GM04503 (cell line): ENCODE measurements around the gene MIB1.
"Not testable (repeated sequence)": the region's sequence is repeated elsewhere in the genome, so short reads cannot be mapped to it uniquely, and the experiment has no call there.

Source experiments
- DNase-seq: peaks from one replicate; pipeline ENCODE4 v3.0.0-alpha.2; 2012; ENCODE audit warnings: low read depth

The MIB1 gene

DNA sequence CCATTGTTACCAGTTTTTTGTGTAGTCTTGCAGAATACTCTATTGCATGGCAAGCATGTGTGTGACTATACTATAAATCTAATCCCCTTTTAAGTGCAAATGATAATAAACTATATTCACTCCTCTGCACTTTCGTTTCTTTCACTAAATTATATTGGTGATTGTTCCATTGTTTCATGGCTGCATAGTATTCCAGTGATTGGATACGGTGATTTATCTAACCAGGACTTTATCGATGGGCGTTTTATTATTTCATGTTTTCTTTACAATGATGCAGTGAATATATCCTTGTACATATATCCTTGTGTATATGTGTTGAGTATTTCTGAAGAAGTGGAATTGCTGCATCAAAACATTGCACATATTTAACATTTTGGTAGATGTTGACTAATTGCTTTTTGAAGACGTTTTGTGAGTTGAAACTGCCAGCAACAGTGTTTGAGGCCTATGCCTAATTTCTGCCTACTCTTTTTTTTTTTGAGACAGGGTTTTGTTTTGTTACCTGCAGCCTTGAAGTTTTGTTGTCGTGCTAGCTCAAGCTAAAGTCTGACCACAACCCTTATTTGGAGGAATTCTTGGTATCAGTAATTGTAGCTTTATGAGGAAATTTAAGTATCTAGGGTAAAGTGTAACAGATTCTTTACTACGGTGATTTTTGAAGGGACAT, 2.7 kb downstream of the MIB1 start:
- DNase-seq = no peak

DNA sequence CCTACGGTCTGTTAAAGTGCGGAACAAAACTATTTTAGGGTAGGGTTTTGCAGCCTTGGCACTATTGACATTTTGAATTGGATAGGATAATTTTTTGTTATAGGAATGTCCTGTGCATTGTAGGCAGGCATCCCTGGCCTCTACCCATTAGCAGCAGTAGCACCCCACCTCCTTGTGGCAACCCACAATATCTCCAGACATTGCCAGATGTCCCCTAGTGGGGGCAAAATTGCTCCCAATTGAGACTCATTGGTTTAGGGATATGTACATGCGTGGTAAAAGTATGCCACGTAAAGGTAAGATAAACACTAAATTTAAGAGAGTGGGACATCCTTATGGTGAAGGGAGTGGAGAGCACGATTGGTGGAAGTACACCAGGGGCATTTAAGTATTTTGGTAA, 4.6 kb downstream of the MIB1 start:
- no peak for DNase-seq

DNA sequence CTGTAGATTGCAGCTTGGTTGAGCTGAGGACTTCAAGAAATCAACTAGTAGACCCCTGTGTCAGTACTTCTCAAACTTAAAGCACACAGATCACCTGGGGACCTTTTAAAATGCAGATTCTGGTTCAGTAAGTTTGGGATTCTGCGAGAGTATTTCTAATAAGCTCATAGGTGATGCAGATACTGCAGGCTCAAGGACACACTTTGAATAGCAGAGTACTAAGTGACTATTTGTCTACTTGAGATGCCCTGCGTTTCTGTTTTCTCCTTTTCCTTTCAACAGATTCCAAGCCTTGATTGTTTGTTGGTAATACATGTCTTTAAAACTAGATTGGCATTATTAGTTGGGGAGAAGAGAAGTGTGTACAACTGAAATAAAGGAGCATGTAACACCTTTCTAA, 6.7 kb downstream of the MIB1 start:
- no peak for DNase-seq

DNA sequence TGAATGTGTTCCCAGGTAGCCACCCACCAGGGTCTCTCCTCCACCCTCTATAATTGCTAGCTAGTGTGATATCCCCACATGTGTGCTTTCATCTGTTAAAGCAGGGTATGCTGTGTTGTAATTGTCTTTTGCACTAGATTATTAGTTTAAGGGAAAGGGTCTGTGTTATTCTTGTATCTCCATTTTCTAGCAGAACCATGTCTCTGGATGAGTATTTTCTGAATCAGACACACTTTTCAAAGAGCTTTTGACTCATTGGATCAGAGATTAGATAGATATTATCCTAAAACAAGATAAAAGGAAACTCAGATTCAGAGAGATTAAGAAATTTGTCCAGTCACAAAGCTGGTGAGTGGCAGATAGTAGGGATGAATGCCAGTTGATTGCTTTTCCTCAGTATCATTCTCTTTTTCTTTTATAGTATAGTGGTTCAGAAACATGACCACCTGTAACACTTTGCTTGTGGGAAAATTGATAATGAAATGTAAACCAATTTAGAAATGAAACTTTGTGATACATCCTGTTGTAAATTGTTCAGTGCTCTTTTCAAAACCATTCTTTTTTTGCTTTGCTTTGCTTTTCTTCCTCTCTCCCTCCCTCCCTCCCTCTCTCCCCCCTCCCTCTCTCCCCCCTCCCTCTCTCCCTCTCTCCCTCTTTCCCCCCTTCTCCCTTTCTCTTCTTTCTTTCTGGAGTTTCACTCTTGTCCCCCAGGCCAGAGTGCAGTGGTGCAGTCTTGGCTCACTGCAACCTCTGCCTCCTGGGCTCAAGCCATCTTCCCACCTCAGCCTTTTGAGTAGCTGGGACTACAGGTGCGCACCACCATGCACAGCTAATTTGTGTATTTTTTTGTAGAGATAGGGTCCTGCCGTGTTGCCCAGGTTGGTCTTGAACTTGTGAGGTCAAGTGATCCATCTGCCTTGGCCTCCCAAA, 7.4 kb downstream of the MIB1 start:
- DNase-seq = no peak

DNA sequence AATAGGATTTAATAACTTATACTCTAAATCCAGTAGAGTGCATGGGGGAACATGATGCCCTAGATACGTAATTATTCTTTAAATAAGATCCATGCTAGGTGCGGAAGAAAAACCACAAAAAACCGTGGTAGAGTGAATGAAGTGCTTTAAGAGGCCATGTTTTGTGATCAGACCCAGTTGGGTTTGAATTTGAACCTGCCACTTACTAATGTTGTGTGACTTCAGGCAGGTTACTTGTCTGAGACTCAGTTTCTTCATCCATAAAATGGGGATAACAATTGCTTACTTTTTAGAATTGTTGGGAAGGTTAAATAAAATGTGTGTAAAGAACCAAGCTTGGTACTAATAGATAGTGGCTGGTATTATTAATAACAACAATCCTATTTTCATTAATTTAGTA, 17.2 kb downstream of the MIB1 start:
- DNase-seq = no peak

DNA sequence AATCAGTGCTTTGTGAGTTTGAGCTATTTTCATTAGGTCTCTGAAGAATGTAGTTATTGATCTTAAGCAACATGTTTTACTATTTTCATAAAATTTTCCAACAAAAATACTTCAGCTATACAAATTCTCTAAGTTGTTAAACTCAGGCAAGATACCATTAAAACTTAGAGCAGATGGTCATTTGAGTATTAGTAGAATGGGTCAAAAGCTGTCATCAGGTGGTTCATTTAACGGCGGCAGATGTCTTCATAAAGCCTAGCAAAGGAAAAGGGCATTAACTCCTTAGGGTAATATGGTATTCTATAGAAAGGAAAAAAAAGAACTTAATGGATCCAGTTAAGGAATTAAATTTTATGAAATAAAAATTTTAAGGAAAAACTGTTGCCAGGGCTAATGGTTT, 19.2 kb downstream of the MIB1 start:
- no peak for DNase-seq

DNA sequence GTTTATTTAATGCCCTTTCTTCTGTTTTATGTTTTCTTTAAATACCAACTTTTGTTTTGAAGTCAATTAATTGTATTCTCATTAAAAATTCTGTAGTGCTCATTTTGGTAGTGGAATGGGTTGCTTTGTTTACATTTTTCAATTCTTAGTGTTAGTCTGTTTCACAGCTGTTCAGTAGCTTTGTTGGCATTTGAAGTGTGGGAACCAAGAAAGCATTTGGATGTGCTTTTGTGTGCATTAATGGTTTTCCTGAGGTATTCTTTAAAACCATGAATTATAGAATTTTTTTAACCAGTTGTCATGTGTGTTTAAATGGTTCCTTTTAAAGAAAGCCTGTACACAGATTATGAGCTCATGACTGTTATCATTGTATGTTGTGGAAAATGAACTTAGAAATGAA, 19.7 kb downstream of the MIB1 start:
- DNase-seq = peak; percentile 40

DNA sequence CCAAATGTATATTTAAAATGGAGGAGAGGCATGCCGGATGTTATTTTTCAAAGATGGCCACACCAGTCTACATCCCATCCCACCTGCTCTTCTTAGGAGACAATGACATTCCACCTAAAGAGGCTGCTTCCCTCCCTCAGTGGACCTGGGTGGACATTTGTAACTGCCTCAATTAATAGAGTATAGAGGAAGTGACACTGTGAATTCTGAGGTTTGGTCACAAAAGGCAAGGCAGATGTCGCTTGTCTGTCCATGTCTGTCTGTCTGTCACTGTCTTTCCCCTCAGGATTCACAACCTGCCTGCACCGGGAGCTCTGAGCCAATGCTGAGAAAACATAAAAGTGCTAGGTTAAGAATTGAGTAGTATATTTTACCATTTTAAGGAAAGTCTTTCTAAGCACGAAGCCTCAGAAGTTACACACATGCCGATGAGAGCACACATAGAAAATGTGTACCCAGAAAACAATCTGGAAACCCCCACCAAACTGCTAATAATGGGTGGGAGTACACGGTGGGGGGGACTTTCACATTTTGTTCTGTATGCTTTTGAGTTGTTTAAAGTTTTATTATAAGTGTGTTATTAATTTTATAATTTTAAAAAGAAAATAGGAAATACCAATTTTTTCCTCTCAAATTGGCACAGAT, 21.0 kb downstream of the MIB1 start:
- DNase-seq = no peak

DNA sequence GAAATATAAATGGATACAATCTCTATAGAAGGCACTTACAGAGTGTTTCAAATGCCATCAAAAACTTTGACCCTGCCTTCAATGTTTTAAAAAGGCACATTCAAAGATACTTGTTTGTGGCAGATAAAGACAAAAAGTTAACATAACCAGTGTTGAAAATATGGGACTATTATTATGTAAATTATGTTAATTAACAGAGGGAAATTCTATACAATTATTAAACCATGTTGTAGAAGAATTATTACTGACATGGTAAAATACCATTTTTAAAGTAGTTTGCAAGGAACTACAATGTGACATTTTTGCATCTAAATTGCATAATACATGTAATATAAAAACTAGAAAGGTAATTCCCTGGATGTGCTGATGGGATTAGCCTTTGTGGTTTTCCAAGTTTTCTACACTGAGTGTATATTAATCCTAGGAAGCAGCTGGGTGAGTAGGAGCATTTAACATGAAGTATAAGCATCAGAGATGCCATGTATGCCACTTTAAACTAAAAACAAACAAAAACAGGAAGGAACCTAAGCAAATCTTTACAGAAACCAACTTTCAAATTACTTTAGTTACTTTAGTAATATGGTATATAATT, 21.7 kb downstream of the MIB1 start:
- DNase-seq = no peak

DNA sequence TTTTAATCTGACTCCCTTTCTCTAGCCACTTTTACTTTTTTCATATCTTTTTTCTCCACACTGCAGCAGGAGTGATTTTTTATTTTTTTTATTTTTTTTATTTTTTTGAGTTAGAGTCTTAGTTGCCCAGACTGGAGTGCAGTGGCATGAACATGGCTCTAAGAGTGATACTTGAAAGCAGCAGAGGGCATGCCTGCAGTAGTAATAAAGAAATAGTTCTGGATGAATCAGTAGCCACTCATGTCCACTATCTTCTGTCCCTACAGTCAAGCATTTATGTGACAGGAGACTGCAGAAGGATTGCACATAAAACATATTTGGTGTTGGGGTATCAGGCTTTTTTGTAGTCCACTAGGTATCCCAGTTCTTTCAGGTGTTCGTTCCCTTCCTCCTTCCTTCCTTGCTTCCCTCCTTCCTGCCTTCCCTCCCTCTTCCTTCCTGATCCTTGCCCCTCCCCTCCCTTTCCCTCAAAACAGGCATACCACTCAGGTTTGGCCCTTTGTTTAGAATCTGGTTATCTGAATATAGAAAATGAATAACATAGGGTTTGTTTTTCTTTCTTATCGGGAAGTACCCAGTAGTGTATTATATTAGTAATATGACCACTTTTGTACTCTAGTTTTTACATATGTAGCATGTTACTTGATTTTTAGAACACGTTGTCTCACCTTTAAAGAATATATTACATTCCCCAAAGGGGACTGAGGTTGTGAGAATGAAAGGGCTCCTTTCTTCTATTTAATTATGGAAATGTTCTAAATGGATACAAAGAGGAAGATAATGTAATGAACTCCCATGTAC, 23.5 kb downstream of the MIB1 start:
- no peak for DNase-seq

DNA sequence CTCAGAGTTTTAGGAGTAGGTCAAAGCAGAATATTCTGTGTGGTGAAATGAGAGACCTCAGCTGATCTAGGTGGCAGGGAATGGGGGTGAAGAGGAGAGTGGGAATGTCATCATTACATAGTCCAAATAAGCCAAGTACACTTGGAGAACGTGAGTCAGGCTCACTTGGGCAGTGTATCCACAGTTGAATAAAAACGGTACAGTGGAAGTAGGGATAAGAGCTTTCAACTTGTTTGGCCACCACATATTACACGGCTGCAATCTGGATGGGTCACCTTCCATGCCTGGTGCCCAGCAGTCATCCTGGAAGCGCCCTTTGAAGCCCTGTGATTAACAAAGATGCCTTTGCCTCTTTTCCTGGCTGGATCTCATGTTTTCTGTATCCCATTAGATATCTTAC, 28.6 kb downstream of the MIB1 start:
- peak; percentile 14 for DNase-seq

DNA sequence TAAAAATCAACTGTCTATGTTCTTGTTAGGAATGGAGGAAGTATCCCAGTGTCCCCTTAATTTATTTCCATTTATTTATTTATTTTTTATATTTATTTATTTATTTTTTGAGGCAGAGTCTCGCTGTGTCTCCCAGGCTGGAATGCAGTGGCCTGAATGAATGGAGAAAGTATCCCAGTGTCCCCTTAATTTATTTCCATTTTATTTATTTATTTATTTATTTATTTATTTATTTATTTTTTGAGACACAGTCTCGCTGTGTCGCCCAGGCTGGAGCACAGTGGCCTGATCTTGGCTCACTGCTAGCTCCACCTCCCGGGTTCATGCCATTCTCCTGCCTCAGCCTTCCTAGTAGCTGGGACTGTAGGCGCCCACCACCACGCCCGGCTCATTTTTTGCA, 34.1 kb downstream of the MIB1 start:
- no peak for DNase-seq

DNA sequence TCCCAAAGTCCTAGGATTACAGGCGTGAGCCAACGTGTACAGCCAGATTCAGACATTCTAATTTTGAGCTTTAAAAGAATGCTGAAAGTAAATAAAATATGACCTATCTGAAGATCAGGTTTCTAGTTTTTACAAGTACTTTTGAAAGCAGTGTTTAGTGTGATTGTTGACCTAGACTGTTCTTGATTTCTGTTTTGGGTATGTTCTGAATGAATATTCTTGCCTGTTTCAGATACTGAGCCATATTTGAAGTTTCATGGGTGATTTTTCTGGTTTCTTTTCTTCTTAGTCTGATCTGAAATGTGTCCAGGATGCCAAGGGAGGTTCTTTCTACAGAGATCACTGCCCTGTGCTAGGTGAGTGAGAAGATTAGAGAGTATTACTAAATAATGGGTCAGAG, 37.2 kb downstream of the MIB1 start:
- no peak for DNase-seq

DNA sequence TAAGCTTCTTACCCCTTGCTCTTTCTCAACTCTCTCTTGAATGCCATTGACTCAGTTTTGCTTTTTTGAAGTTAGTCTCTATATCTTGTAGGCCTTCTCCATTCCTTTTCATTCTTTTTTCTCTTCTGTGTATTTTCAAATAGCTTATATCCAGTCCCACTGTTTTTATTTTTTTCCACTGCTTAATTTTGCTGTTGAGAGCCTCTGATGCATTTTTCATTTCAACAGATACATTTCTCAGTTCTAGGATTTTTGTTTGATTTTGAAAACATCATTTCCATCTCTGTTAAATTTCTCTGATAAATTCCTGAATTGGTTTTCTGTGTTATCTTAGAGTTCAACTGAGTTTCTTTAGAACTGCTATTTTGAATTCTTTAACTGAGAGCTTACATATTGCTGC, 45.9 kb downstream of the MIB1 start:
- DNase-seq = no peak

DNA sequence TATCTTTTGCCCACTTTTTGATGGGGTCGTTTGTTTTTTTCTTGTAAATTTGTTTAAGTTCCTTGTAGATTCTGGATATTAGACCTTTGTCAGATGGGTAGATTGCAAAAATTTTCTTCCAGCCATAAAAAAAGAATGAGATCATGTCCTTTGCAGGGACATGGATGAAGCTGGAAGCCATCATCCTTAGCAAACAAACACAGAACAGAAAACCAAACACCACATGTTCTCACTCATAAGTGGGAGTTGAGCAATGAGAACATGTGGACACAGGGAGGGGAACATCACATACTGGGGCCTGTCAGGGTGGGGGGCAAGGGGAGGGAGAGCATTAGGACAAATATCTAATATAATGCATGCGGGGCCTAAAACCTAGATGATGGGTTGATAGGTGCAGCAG, 55.5 kb downstream of the MIB1 start:
- DNase-seq = not testable (repeated sequence)

DNA sequence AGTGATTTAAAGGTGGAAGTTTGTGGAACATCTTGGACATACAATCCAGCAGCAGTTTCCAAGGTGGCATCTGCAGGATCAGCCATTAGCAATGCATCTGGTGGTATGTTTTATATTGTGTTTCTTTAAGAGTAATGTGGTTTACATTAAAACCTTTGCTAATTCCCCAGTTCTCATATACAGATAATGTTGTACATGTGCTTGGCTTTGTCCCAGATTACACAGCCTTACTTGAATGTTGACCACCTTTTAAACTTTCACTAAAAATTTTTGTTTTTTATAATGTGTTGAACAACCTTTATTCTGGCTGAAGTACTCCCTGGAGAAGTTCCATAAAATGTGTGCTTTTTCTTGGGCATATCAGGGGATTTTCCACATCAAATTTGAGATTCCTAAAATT, 57.5 kb downstream of the MIB1 start:
- no peak for DNase-seq

DNA sequence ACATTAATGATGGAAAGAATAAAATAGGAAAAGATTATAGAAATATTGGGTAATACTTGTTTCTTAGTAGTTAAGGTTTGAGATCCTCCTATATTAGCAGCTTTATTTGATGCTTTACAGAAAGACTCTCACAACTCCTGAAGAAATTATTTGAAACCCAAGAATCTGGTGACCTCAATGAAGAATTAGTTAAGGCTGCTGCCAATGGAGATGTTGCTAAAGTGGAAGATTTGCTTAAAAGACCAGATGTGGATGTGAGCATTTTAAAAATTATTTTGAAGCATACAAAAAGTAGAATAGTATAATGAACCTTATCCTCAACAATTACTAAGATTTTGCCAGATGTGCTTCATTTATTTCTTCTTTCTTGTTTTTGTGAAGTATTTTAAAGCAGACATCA, 59.1 kb downstream of the MIB1 start:
- no peak for DNase-seq

DNA sequence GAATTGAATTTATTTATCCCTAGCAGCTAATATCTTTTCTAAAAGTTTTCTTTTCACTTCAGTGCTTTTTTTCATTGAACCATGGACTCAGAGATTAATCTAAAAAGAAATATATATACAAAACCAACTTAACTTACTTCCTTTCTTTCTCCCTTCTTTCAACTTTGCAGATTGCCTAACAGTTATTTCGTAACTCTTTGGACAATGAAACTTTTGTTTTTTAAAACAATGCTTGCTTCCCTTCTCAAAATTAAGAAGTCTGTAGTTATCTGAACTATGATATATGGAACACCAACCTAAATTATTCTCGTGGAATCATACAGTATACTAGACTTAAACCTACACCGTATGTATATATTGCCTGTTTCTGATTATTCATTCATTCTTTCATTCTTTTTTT, 62.9 kb downstream of the MIB1 start:
- peak; percentile 10 for DNase-seq

DNA sequence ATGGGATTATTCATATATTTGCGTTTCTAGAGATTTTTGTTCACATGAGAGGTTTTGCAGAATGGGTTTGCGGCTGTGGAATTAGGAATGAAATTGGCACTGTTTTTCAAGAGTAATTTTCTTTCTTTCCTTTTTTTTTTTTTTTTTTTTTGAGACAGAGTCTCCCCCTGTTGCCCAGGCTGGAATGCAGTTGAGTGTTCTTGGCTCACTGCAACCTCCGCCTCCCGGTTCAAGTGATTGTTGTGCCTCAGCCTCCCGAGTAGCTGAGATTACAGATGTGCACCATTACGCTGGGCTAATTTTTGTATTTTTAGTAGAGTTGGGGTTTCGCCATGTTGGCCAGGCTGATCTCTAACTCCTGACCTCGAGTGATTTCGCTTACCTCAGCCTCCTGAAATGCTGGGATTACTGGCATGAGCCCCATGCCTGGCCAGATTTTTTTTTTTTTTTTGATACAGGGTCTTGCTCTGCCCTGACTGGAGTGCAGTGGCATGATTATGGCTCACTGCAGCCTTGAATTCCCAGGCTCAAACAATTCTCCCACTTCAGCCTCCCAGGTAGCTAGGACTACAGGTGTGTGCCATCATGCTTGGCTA, 65.3 kb downstream of the MIB1 start:
- no peak for DNase-seq

DNA sequence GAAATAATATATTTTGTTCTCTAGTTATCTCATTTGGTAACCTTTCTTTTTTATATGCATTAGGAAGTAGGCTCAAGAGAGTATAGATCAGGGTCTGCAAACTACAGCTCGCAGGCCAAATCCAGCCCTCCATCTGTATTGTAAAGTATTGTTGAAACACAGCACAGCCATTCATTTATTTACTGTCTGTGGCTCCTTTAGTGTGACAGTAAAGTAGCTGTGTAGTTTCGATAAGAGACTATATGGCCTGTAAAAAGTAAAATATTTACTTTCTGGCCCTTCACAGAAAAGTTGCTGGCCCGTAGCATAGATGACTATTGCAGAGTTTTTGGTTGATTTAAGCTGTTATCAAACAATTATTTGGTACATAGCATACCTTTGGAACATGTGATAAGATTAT, 67.6 kb downstream of the MIB1 start:
- no peak for DNase-seq

DNA sequence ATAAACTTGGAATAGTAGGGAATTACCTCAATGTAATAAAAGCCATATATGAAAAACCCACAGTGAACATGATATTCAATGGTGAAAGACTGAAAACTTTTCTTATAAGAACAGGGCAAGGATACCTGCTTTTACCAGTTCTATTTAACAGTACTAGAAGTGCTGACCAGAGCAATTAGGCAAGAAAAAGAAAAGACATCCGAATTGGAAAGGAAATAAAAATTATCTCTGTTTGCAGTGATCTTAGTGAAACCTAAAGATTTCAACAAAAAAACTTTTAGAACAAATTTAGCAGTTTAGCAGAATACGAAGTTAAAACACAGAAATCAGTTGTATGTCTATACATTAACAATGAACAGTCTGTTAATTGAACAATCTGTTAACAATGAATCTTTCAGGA, 69.1 kb downstream of the MIB1 start:
- DNase-seq = no peak

DNA sequence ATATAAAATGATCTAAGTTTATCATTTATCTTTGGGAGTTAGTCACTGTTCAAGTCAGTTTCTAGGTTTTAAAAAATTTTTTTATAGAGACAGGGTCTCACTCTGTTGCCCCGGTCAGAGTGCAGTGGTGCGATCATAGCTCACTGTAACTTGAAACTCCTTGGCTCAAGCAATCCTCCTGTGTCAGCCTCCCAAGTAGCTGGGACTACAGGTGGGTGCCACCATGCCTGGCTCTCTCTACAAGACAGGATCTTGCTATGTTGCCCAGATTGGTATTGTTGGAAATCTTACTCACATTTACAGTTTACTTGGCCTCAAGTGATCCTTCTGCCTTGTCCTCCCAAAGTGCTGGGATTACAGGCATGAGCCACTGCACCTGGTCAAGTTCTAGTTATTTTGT, 74.5 kb downstream of the MIB1 start:
- DNase-seq = no peak
